Uterus (tissue), 2 donors: Measurements from ENCODE around the gene MAP1B.

Source experiments
- POLR2A ChIP-seq, 2 donors: fragments of 450-650 bp; IDR thresholded peaks; one replicate each; pipeline ENCODE4 v1.6.1; 2016; ENCODE audit warnings: antibody characterized with exemption in 2 of 2, mild to moderate bottlenecking in 1 of 2, moderate library complexity in 1 of 2
- TF ChIP-seq, protein P1 (sequence below), 4 experiments: fragments of 200-600 bp in 2 of 4; fragments of 450-650 bp in 2 of 4; sonication (generic) in 2 of 4; IDR thresholded peaks; one replicate each; pipeline ENCODE4 v1.5.1; 2016 to 2019; ENCODE audit warnings: antibody characterized with exemption in 4 of 4, mild to moderate bottlenecking in 2 of 4, moderate library complexity in 1 of 4

DNA sequence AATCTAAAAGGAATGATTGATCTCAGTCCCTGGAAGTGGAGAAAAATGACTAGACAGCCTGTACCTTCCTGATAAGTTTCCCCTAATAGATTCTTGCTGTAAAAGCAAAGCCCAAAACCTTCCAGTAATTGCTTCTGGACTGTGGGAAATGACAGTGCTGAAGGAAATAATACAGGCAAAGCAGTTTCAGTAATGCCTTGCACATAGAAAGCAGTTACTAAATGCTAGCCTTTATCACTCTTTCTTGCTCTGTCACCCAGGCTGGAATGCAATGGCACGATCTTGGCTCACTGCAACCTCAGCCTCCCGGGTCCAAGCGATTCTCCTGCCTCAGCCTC, 50.3 kb downstream of the MAP1B start:
- TF ChIP-seq, protein P1, sequence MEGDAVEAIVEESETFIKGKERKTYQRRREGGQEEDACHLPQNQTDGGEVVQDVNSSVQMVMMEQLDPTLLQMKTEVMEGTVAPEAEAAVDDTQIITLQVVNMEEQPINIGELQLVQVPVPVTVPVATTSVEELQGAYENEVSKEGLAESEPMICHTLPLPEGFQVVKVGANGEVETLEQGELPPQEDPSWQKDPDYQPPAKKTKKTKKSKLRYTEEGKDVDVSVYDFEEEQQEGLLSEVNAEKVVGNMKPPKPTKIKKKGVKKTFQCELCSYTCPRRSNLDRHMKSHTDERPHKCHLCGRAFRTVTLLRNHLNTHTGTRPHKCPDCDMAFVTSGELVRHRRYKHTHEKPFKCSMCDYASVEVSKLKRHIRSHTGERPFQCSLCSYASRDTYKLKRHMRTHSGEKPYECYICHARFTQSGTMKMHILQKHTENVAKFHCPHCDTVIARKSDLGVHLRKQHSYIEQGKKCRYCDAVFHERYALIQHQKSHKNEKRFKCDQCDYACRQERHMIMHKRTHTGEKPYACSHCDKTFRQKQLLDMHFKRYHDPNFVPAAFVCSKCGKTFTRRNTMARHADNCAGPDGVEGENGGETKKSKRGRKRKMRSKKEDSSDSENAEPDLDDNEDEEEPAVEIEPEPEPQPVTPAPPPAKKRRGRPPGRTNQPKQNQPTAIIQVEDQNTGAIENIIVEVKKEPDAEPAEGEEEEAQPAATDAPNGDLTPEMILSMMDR (IDR thresholded peaks at IDR 0.05) = no peak
- TF ChIP-seq POLR2A (IDR thresholded peaks at IDR 0.05) = no peak
